ENCODE results near the gene PI16. TPM values are rescaled to one million over a fixed set of nuclear protein-coding genes. Genes with fewer than 3 reads are reported as not detected.

PI16 gene, protein sequence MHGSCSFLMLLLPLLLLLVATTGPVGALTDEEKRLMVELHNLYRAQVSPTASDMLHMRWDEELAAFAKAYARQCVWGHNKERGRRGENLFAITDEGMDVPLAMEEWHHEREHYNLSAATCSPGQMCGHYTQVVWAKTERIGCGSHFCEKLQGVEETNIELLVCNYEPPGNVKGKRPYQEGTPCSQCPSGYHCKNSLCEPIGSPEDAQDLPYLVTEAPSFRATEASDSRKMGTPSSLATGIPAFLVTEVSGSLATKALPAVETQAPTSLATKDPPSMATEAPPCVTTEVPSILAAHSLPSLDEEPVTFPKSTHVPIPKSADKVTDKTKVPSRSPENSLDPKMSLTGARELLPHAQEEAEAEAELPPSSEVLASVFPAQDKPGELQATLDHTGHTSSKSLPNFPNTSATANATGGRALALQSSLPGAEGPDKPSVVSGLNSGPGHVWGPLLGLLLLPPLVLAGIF
- total RNA-seq, result 0.43 and 4.6 TPM in 2 replicates

DNA sequence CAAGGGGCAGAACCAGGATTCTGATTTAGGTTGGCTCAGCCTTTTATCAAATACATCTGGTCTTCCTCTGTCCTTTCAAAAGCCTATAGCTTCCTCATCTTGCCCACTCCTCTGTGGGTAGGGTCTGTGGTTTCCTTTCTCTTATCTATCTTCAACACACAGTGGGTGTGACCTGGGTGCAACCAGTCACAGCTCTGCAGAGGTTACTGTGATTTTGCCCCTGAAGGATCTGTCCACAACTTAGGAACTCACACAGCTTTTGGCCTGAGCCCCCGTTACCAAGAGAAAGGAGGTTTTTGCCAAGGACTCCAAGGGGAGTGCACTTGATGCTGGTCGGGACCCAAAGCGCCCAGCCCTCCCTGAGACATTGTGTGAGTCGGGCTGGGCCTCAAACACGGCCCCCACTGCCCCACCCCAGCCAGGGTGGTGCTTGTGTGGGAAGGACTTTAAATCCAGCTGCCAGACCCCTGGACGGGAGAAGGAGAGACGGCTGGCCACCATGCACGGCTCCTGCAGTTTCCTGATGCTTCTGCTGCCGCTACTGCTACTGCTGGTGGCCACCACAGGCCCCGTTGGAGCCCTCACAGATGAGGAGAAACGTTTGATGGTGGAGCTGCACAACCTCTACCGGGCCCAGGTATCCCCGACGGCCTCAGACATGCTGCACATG is at the start of gene PI16:
TSS of gene PI16 (plus strand) at position 477 of the 670 bp plus-strand sequence. CDS start at position 500, 23 bp downstream.

DNA sequence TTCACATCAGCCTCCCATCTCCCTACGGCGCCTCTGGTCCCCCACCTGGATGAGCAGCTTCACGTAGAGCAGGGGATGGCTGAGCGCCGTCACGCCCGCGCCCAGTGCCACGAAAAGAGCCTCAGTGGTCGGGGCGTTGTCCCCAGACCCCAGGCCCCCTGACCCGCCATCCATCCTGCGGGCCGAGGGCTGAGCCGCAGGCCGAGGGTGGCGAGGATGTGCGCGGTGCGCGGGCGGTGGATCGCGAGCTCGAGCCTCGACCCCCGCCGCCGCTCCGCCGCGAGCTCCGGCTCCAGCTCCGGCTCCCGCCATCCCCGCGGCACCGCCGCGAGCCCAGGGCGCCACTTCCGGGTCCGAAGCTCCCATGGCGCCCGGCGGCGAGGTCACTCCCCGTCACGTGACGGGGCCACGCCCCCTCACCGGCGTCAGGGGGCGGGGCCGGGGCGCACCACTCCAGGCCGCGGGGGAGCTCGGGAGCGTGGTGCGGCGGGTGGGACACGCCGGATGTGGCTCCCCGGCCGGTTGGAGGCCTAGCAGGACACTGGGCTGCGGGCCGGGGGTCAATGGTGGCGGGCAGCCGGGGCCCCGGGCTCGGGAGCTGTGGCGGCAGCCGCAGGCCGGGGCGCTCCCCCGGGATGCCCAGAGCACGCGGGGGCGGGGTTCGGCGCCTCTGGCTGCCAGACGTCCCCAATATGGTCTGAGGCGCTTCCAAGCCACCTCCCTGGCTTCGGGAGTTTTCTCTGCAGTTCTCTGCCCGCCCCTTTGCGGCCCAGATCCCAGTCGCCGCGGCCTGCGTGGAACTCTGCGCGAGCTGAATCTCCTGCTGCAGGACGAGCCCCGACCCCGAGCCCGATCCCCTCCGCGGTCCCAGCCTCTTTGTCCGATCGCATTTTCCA is 31.5 kb downstream of the PI16 start, which contains the start of gene MTCH1:
TSS of gene MTCH1 (minus strand) at position 389 of the 896 bp plus-strand sequence. CDS start at position 366, 23 bp downstream.

DNA sequence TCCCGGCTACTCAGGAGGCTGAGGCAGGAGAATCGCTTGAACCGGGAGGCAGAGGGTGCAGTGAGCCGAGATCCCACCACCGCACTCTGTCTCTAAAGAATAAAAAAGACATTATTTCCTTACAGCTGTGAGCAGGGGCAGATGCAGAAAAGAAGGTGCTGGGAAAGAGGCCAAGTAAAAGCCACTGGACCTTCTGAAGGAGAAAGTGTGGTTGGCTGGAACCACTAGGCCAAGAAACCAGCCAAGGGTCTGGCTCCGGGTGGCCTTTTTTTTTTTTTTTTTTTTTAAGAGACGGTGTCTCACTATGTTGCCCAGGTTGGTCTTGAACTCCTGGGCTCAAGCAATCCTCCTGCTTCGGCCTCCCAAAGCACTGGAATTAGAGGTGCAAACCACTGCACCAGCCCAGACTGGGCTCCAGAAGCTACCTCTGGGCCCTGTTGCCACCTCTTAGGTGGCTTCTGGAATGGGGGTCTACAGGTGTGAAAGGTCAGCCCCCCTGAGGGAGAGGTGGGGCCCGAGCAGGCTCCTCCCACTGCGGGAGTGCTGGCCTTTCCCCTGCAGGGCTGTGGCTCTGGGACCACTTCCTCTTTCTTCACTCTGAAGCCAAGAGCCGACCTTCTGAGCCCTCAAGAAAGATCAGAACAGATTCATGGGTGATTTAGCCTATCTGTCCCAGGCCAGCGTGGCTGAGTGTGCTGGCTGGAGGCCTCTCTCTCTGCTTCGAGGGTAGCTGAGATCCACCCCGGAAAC is 50.7 kb downstream of the PI16 start, which contains the start of gene FGD2:
TSS of gene FGD2 (plus strand) at position 595 of the 750 bp plus-strand sequence. CDS start 163 bp downstream, outside the sequence.

Other genes starting within 250 kb of the PI16 start
- 0.55 TPM in 1 of 2 replicates, not detected in the other for gene CPNE5, start 115.3 kb upstream of the PI16 start, total RNA-seq
- gene PPIL1, start 79.9 kb upstream of the PI16 start, total RNA-seq, result 20.1 and 27.1 TPM in 2 replicates
- 52.9 and 60.6 TPM in 2 replicates for gene C6orf89, start 68.8 kb upstream of the PI16 start, total RNA-seq
- gene MTCH1, start 31.5 kb downstream of the PI16 start, total RNA-seq, result 241 and 315 TPM in 2 replicates
- gene FGD2, start 50.9 kb downstream of the PI16 start, total RNA-seq, result not detected in 2 replicates
- gene PIM1, start 215.4 kb downstream of the PI16 start, total RNA-seq, result 35.3 and 44.7 TPM in 2 replicates

Data from smooth muscle cell of bladder (primary cell).